ENCODE data around the gene PIMREG.
"Not testable (repeated sequence)": the region's sequence is repeated elsewhere in the genome, so short reads cannot be mapped to it uniquely, and the experiment has no call there.

PIMREG gene

GRCh38 chr17:6476810-6477179 lies 32.5 kb downstream of the PIMREG start:
- in situ Hi-C loops (cut with HindIII; ENCODE audit: low sequenced_read_pairs), result no loop called here

DNA sequence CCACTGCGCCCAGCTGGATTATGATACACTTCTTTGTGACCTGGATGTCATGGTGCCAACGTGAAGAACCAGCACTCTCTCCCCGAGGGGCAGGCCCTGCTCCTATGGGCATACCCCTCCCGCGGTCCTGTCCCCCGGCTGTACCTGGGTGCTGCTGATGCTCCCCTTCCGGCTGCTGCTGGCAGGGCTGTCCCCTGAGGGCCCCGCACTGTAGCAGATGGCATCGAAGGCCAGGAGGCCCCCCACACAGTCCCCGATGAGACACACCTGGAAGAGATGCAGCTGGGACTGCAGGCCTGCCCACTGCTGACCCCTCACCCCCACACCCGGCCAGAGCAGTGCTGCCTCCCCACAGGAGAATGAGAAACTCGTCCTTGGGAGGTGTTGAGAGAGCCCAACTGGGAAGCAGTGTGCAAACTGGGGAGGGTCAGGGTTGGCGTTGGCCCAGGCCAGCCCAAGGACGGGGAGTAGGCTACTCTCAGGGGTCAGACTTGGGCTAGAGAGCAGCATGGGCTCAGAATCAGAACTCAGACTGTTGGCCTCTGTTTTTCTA lies 33.7 kb downstream of the PIMREG start:
- in situ Hi-C loops (cut with HindIII; ENCODE audit: low sequenced_read_pairs), result no loop called here

GRCh38 chr17:6478486-6478885 lies 34.2 kb downstream of the PIMREG start:
- in situ Hi-C loops (cut with HindIII; ENCODE audit: low sequenced_read_pairs), result no loop called here

GRCh38 chr17:6479622-6480302 lies 35.5 kb downstream of the PIMREG start:
- in situ Hi-C loops (cut with HindIII; ENCODE audit: low sequenced_read_pairs), result no loop called here

DNA sequence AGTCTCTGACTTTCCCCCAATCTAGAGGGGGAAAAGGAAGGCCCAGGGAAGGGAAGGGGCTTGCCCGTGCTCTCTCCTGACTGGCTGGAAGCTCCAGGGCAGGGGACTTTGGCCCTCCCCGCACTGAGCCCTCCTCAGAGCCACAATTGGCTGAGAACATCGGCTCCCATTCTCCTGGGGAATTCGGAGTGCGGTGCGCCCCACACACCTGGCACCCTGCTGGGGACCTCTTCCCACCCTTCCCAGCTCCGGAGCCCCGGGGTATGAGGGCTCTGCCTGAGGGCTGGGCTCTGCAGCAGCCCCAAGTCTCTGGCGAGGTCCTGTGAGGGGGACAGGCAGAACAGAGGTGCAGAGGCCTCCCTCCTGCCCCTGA lies 36.0 kb downstream of the PIMREG start:
- in situ Hi-C loops (cut with HindIII; ENCODE audit: low sequenced_read_pairs), result no loop called here

DNA sequence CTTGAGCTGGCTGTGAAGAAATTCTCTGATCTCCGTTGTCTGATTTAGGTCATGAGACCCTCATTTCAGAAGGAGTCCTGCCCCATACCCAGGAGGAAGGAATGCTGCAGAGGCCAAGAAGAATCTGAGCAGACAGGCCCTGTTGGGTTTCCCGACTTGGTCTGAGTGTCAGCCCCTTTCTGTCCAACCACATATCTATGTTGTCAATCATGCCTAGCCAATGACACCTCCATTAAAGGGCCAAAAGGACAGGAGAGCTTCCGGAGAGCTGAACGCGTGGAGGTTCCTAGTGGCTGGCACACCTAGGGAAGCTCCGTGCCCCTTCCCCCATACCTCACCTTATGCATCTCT lies 37.8 kb downstream of the PIMREG start:
- in situ Hi-C loops (cut with HindIII; ENCODE audit: low sequenced_read_pairs), result no loop called here

- in situ Hi-C loops (cut with HindIII; ENCODE audit: low sequenced_read_pairs), result not testable (repeated sequence)
Measured at GRCh38 chr17:6482796-6483195, 38.5 kb downstream of the PIMREG start.

DNA sequence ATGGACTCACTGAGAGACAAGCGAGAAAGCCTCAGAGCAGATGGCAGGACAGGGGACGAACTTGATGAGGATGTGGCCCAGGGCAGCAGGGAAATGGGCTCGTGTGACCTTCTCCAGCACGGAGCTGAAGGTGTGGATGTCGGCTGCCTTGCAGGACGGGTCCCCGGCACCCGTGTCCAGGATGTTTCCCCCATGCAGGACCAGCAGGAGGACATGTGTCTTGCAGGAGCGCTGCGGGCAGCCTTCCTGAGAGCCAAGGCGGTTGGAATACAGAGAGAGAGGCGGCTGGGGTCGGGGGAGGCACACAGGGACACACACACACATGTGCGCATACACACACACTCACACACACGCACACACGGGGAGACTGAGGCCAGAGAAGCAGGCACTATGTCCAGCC lies 39.3 kb downstream of the PIMREG start:
- in situ Hi-C loops (cut with HindIII; ENCODE audit: low sequenced_read_pairs), result no loop called here

DNA sequence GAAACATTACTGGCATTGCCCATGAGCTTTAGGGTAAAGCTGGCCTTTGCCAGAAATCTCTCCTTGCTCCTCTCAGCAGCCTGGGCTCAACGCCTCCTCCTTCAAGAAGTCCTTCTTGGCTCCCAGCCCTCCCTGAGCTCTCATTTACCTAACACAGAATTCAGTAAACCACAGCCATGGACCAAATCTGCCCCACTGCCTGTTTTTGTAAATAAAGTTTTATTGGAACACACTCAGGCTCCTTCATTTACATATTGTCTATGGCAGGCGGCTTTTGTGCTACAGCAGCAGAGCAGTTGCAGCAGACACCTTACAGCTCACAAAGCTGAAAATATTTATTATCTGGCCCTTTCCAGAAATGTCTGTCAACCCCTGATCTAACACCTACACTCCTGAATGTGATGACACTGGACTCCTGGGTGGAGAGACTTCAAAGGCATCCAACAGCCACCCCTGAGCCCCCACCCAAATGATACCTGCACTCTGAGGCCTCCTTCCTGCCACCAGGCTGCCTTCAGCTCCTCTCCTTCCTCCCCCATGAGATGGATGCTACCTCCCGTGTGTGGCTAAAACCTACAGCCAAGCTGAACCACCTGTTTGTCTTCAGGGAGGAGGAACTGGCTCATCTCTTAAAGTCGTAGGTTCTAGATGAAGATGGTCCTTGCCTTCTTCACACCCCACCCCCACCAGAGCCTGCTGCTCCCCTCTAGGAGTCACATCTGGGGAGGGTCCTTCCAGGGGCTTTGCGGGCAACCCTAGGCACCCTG lies 41.6 kb downstream of the PIMREG start:
- in situ Hi-C loops (cut with HindIII; ENCODE audit: low sequenced_read_pairs), result no loop called here

GRCh38 chr17:6487251-6488007 lies 43.2 kb downstream of the PIMREG start:
- in situ Hi-C loops (cut with HindIII; ENCODE audit: low sequenced_read_pairs), result no loop called here

DNA sequence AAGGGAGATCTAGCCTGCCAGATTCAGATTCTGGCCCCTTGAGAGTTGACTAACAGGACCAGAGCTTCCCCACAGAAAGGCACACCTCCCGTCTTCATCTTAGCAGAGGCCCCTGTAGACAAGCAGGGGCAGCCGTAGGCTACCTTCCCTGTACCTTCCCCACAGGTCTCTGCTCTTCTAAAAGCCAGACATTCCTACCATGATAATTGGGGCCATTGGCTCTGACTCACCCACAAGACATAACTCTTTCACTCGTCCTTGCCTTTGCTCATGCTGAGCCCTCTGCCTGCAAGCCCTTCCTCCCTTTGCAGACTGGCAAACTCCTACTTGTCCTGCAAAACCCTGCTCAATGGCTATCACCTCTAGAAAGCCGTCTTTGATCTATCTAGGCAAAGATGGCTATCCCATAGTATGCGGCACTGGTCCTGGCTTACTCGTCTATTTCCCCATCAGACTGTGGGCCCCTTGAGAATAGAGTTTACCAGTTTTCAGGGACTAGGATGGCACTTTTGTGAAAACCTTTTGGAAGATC lies 43.8 kb downstream of the PIMREG start:
- in situ Hi-C loops (cut with HindIII; ENCODE audit: low sequenced_read_pairs), result no loop called here

- in situ Hi-C loops (cut with HindIII; ENCODE audit: low sequenced_read_pairs), result no loop called here
Measured at GRCh38 chr17:6489016-6489550, 44.8 kb downstream of the PIMREG start.

DNA sequence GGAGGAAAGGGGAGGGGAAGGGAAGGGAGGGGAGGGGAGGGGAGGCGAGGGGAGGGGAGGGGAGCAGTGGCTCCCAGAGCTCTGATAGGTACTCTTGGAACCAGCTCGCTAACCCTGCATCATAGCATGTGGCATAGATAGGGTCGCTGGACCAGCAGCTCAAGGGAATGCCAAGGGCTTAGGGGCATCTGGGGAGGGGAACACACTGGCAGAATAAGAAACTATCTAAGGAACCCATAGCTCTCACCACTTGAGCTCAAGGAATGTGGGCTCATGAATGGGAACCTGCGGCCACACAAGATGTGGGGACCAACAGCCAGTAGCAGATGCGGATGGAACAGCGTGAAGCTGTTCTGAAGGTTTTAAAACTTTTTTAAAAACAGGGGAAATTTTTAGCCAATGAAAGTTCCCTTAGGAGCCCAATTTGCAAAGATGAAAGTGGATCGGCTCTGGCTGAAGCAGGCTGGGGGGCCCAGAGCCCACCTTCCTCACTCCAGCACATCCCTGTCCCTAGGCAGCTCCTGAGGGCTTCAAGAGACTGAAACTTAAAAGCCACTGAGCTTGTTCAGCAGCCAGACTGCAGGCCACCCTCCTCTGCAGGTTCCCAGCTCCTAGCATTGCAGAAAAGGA lies 46.9 kb downstream of the PIMREG start:
- in situ Hi-C loops (cut with HindIII; ENCODE audit: low sequenced_read_pairs), result no loop called here

GRCh38 chr17:6492892-6493674 lies 48.8 kb downstream of the PIMREG start:
- in situ Hi-C loops (cut with HindIII; ENCODE audit: low sequenced_read_pairs), result no loop called here

DNA sequence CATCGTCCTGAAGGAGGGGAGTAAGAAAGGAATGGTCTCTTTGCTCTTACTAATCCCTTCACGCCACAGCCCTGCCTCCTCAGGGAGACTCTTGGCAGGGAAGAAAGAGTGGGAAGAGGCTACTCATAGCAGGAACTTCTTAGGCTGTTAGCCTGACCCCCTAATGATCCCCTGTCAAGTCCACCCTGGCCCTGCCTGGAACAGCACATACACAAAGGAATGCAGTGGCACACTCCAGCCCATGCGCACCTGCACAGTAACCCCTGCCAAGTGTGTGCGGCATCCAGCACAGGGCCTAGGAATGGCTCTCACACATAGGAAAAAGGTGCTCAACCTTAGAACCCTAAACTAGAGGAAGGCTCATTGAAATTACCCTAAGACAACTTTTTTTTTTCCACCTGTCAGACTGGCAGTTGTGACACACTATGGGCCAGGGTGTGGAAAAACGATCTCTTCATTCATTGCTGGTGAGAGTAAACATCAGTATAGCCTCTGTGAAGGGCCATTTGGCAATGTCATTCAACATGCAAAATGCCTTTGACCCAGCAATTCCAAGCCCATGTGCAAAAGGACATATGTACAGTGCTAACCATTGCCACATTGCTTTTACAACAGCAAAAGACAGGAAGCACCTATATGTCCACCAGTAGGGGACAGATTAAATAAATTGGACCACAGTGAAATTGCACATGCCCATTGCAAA lies 50.1 kb downstream of the PIMREG start:
- in situ Hi-C loops (cut with HindIII; ENCODE audit: low sequenced_read_pairs), result no loop called here

DNA sequence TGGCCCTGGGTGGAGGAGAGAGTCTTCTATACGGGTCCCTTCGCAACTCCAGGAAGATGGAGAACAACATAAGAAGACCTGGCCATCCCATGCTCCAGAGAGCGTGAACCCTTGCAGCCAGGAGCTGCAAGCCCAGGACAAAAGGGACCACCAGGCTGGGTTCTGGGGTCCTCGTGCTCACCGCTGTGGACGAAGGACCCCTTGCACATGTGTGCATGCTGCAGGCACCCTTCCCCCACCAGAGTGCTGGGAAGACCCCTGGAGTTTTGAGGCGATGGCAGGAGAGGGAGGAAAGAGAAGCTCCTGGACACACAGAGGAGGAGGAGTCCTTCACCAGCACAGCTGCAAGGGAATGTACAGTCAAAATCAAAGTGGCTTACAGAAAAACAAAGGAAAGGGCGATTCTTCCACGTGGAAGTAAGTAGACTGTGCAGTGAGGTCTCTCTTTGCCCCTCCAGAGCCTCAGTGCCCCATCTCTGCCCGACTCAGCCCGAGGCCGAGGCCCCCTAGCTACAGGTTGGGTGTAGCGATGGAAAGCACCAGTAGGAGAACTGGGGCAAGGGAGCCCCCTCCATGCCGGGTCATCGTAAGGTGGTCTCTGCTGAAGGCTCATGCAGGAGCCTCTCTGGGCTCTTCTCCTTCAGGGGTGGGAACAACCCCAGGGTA lies 51.3 kb downstream of the PIMREG start:
- in situ Hi-C loops (cut with HindIII; ENCODE audit: low sequenced_read_pairs), result no loop called here

DNA sequence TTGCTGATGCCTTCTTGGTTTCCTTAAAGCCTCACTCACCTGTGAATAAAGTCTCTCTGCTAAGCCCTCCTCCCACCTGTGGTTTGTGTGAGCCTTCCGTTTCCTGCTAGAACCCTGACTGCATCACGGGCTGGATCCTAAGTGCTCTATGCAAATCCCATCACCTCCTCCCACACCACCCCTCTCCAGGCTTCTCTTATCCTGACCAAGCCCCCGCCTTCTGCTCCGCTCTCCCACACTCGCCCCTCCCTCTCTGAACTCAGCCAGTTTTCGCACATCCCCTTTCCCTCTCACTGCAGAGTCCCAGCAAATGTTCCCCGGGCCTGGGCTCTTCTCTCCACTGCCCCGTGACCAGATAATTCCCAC lies 51.8 kb downstream of the PIMREG start:
- in situ Hi-C loops (cut with HindIII; ENCODE audit: low sequenced_read_pairs), result no loop called here

DNA sequence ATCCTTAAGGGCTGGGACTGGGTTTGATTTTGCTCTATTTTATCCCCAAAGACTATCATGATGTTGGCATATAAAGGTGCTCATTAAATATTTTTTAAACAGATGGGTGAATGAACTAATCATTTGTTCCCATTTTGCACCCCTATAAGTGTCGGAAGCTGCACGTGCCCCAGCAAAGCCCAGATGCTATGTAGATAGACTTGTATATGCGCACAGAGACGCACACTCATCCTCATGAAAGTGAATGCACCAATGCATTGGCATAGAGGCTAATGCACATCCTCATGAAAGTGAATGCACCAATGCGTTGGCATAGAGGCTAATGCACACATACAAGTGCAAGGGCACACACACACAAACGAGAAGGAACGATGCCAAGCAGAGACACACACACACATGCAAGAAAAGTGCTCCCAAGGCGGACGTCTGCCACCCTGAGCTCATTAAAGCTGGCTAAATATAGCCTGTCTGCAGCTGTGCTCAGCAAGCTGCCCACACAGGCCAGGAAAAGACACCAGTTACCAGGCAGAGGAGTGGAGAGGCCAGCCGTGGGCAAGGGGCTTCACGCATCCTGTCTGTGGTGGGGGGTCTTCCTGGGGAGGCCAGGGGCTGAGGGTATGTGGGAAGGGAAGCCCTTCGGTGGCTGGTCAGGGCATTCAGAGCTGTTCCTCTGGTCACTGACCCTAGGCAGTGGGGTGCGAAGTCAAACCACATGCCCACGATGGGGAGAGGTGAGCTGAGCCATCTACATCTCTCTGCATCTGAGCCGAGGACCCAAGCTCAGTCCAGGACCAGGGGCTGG lies 52.6 kb downstream of the PIMREG start:
- in situ Hi-C loops (cut with HindIII; ENCODE audit: low sequenced_read_pairs), result no loop called here
